K562 (cell line): ENCODE data around the gene FLCN. TPM values are rescaled to one million over a fixed set of nuclear protein-coding genes. Genes with fewer than 3 reads are reported as not detected.

Experiments
- ATAC-seq: fragments of 200-7000 bp; cut with Tn5 transposase; 3 replicates; pipeline ENCODE4 v1.9.1; 2020; ENCODE audit warnings: moderate library complexity
- BruUV-seq: library from RNA; stranded (reverse); fragments of 400-500 nt; replicated peaks from 2 replicates; lab custom pipeline; 2021; lab: Mats Ljungman, UMichigan
- CTCF ChIA-PET: fragments of 300-600 bp; formaldehyde crosslinking; extraction: SDS; loops from one replicate; lab custom pipeline; 2021; ENCODE audit warnings: low intra/inter-chr PET ratio; lab: Yijun Ruan, JAX
- POLR2A ChIA-PET: fragments of 300-600, 350-650 bp; sonication (Branson Sonifier 250); formaldehyde crosslinking; extraction: SDS; loops from one replicate; lab custom pipeline; 2021; ENCODE audit warnings: antibody characterized with exemption, inconsistent platforms; lab: Yijun Ruan, JAX
- DNase-seq, 4 experiments: peaks; one replicate each; pipeline versions ENCODE4 v3.0.0 to v3.0.0-alpha.2; 2011 to 2018; ENCODE audit warnings: low spot score in 3 of 4, mixed read lengths in 3 of 4; ENCODE audit errors: extremely low read depth in 1 of 4
- FAIRE-seq: peaks from 2 replicates; lab custom pipeline; 2011; peaks lifted over from hg19 to GRCh38; lab: Jason Lieb, UNC
- H2AFZ ChIP-seq: 2 replicates; pipeline ENCODE4 v1.6.0; 2011; ENCODE audit warnings: low read depth, low read length, control low read depth, inconsistent platforms
- H3K27ac ChIP-seq: fragments of 200-600 bp; 3 replicates; pipeline ENCODE4 v1.8.0; 2011; ENCODE audit warnings: low read depth, mild to moderate bottlenecking, control low read depth, inconsistent platforms, low read length, moderate library complexity, mixed read lengths; ENCODE audit errors: extremely low read depth
- H3K27me3 ChIP-seq, 2 experiments: fragments of 300-600 bp in 1 of 2; 2 replicates in 1 of 2; 3 replicates in 1 of 2; pipeline versions ENCODE4 v1.6.0 to v1.8.0; 2011; ENCODE audit warnings: inconsistent platforms in 2 of 2, low read length in 2 of 2, mild to moderate bottlenecking in 1 of 2, mixed read lengths in 1 of 2, moderate library complexity in 1 of 2; ENCODE audit not compliant: control insufficient read depth in 2 of 2, insufficient read depth in 2 of 2
- H3K36me3 ChIP-seq: fragments of 300-600 bp; 3 replicates; pipeline ENCODE4 v1.8.0; 2011; ENCODE audit warnings: mild to moderate bottlenecking, low read length, inconsistent platforms; ENCODE audit not compliant: control insufficient read depth, insufficient read depth
- H3K4me1 ChIP-seq, 2 experiments: fragments of 200-600 bp in 1 of 2; replicated peaks in 1 of 2; 2 replicates in 1 of 2; 3 replicates in 1 of 2; pipeline versions ENCODE4 v1.5.1 to v1.8.0; 2011; ENCODE audit warnings: inconsistent platforms in 2 of 2, low read length in 2 of 2, mild to moderate bottlenecking in 1 of 2, mixed read lengths in 1 of 2, moderate library complexity in 1 of 2; ENCODE audit not compliant: control insufficient read depth in 2 of 2, insufficient read depth in 2 of 2
- H3K4me2 ChIP-seq: 2 replicates; pipeline ENCODE4 v1.6.1; 2011; ENCODE audit warnings: low read length, control low read depth, inconsistent platforms, mixed read lengths; ENCODE audit not compliant: insufficient read depth
- H3K4me3 ChIP-seq: fragments of 200-600 bp; sonication (generic), shearing (Covaris generic); 2 replicates; pipeline ENCODE4 v1.5.1; 2016; ENCODE audit warnings: control low read depth, inconsistent platforms
- H3K79me2 ChIP-seq: fragments of 200-600 bp; 3 replicates; pipeline ENCODE4 v1.8.0; 2011; ENCODE audit warnings: low read length, inconsistent platforms; ENCODE audit not compliant: control insufficient read depth, insufficient read depth
- H3K9ac ChIP-seq, 2 experiments: 2 replicates each; pipeline versions ENCODE4 v1.6.0 to v1.6.1; 2011; ENCODE audit warnings: low read depth in 2 of 2, low read length in 2 of 2, control low read depth in 1 of 2, inconsistent platforms in 1 of 2, mild to moderate bottlenecking in 1 of 2, mixed read lengths in 1 of 2; ENCODE audit not compliant: insufficient read depth in 1 of 2
- H3K9me1 ChIP-seq: one replicate; pipeline ENCODE4 v1.6.0; 2011; ENCODE audit warnings: inconsistent platforms, mild to moderate bottlenecking, low read length, moderate library complexity; ENCODE audit not compliant: control insufficient read depth, insufficient read depth
- H3K9me3 ChIP-seq: replicated peaks from 2 replicates; pipeline ENCODE4 v1.5.1; 2011; ENCODE audit warnings: low read depth, low read length, inconsistent platforms; ENCODE audit not compliant: control insufficient read depth, insufficient read depth
- H4K20me1 ChIP-seq: replicated peaks from 2 replicates; pipeline ENCODE4 v1.6.1; 2011; ENCODE audit warnings: low read length, inconsistent platforms, mixed read lengths; ENCODE audit not compliant: control insufficient read depth, insufficient read depth
- BRD4 ChIP-seq: fragments of 200-600 bp; sonication (generic); IDR thresholded peaks from 2 replicates; pipeline ENCODE4 v1.6.1; 2017; ENCODE audit warnings: inconsistent platforms
- C11orf30 ChIP-seq: fragments of 450-650 bp; IDR thresholded peaks from 2 replicates; pipeline ENCODE4 v1.6.1; 2016; ENCODE audit warnings: low read depth, mild to moderate bottlenecking
- E2F3 ChIP-seq: fragments of 250-450 bp; sonication (Bioruptor Pico); IDR thresholded peaks from 2 replicates; pipeline ENCODE4 v1.4.0; 2020; ENCODE audit warnings: mild to moderate bottlenecking
- PML ChIP-seq: IDR thresholded peaks from 2 replicates; pipeline ENCODE4 v1.6.1; 2012; ENCODE audit warnings: low read length, inconsistent platforms
- POLR2B ChIP-seq: fragments of 450-650 bp; IDR thresholded peaks from 2 replicates; pipeline ENCODE4 v1.6.1; 2018; ENCODE audit warnings: low read depth; ENCODE audit not compliant: partially characterized antibody
- RBM22 ChIP-seq: fragments of 200-400 bp; formaldehyde crosslinking; IDR thresholded peaks from 2 replicates; pipeline ENCODE4 v1.6.1; 2018; ENCODE audit warnings: low read length, low read depth; ENCODE audit not compliant: poor library complexity, severe bottlenecking
- RCOR1 ChIP-seq, 2 experiments: IDR thresholded peaks; 2 replicates each; pipeline ENCODE4 v1.6.1; 2012; ENCODE audit warnings: low read depth in 2 of 2, low read length in 2 of 2, borderline replicate concordance in 1 of 2, improper control_type of control experiment in 1 of 2
- SMARCC2 ChIP-seq: fragments of 450-650 bp; IDR thresholded peaks from 2 replicates; pipeline ENCODE4 v1.6.1; 2017; ENCODE audit warnings: antibody characterized with exemption, moderate library complexity, mild to moderate bottlenecking, low read depth
- SMARCE1 ChIP-seq: fragments of 450-650 bp; IDR thresholded peaks from 2 replicates; pipeline ENCODE4 v1.7.1; 2016; ENCODE audit warnings: mild to moderate bottlenecking
- SRSF1 ChIP-seq: fragments of 200-400 bp; formaldehyde crosslinking; IDR thresholded peaks from 2 replicates; pipeline ENCODE4 v1.6.1; 2017; ENCODE audit warnings: mild to moderate bottlenecking, low read depth, low read length, moderate library complexity
- SRSF3 ChIP-seq: fragments of 200-400 bp; formaldehyde crosslinking; IDR thresholded peaks from 2 replicates; pipeline ENCODE4 v1.6.1; 2016; ENCODE audit warnings: mild to moderate bottlenecking, low read length, moderate library complexity; ENCODE audit not compliant: insufficient read depth
- ZBED1 ChIP-seq: IDR thresholded peaks from 2 replicates; pipeline ENCODE4 v1.6.1; 2014
- ZBTB17 ChIP-seq: fragments of 450-650 bp; formaldehyde crosslinking; IDR thresholded peaks from 2 replicates; pipeline ENCODE4 v1.4.0; 2020; ENCODE audit warnings: mild to moderate bottlenecking
- ZNF12 ChIP-seq: sonication (generic); formaldehyde crosslinking; IDR thresholded peaks from 2 replicates; pipeline ENCODE4 v1.4.0; 2020; ENCODE audit warnings: mild to moderate bottlenecking, missing genetic modification reagents
- ZNF24 ChIP-seq: fragments of 450-650 bp; IDR thresholded peaks from 2 replicates; pipeline ENCODE4 v1.6.1; 2016
- ZNF717 ChIP-seq: fragments of 250-450 bp; sonication (Bioruptor Pico); IDR thresholded peaks from 2 replicates; pipeline ENCODE4 v1.5.0; 2021
- ZNF764 ChIP-seq: fragments of 250-450 bp; sonication (Bioruptor Pico); IDR thresholded peaks from 2 replicates; pipeline ENCODE4 v1.4.0; 2020; ENCODE audit warnings: low read depth, mild to moderate bottlenecking, moderate library complexity
- WGBS: fragments of 100-300 bp; shearing (Covaris generic); methylation state at CpG from one replicate; pipeline ENCODE4 v1.1.6; 2016; ENCODE audit warnings: low coverage, mixed read lengths; ENCODE audit not compliant: insufficient coverage; ENCODE audit errors: missing lambda C conversion rate; 5-methylcytosine and 5-hydroxymethylcytosine counted together
- in situ Hi-C: fragments of 300-500 bp; cut with MboI; formaldehyde crosslinking; loops from 4 replicates; pipeline ENCODE4 v1.15.0; 2018; ENCODE audit warnings: inconsistent platforms, mixed read lengths
- intact Hi-C: fragments of 100-400 bp; cut with micrococcal nuclease; formaldehyde crosslinking; loops from 2 replicates; pipeline ENCODE4 v1.14.2; 2022
- polyA plus RNA-seq, 8 experiments: library from polyadenylated mRNA; depleted of rRNA in 4 of 8; stranded (reverse) in 5 of 8; unstranded in 3 of 8; fragments of >200 nt; fragmentation: Nextera tagmentation in 2 of 8; fragmentation: Illumina TruSeq in 1 of 8; extraction: Ambion mirVana in 2 of 8; extraction: Trizol in 1 of 8; gene quantifications; 2 replicates each; pipeline versions ENCODE4 v1.2.1 to v1.2.3, GENCODE V29; 2011 to 2014; ENCODE audit warnings: inconsistent platforms in 1 of 8, missing spikeins in 1 of 8
- total RNA-seq, 7 experiments: library from RNA; depleted of rRNA in 6 of 7; stranded (reverse); fragments of >200 nt in 6 of 7; fragmentation: Illumina TruSeq in 2 of 7; extraction: Trizol in 2 of 7; gene quantifications; 2 replicates each; pipeline versions ENCODE4 v1.2.1 to v1.2.3, GENCODE V29; 2011 to 2021; ENCODE audit warnings: low replicate concordance in 1 of 7
- TF ChIP-seq, protein P1 (sequence below): sonication (generic); formaldehyde crosslinking; IDR thresholded peaks from 2 replicates; pipeline ENCODE4 v1.8.0; 2022; ENCODE audit warnings: mild to moderate bottlenecking, missing genetic modification reagents
- TF ChIP-seq, protein P2 (sequence below): fragments of 450-650 bp; IDR thresholded peaks from 2 replicates; pipeline ENCODE4 v1.6.1; 2016; ENCODE audit warnings: low read depth, mild to moderate bottlenecking, moderate library complexity

Gene FLCN
- total and polyA plus RNA-seq, 9 of the 15 experiments (the other 6 are each of a cell fraction or from before 2014, with no cell fraction given) = 1.6 to 33.5 (median 10.9) TPM

DNA sequence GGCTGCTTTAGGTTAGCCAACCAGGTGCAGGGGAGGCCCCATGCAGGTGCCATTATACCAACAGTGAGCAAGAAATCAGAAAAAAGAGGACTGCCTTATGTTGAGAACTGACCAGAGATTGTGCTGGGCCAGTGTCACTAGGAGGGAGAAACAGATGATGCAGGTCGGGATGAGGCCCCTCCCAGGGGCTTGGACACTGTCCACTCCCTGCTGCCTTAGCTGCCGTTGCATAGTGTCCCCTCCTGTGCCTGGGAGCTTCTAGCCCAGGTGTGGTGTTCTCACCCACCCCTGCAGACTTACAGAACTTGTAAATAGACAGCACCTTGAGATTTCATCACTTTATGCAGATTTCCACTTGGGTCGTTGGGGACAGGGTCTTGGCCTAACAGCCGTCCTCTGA lies 67.6 kb downstream of the FLCN start (continued):
- TF ChIP-seq, protein P1, sequence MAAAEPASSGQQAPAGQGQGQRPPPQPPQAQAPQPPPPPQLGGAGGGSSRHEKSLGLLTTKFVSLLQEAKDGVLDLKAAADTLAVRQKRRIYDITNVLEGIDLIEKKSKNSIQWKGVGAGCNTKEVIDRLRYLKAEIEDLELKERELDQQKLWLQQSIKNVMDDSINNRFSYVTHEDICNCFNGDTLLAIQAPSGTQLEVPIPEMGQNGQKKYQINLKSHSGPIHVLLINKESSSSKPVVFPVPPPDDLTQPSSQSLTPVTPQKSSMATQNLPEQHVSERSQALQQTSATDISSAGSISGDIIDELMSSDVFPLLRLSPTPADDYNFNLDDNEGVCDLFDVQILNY (CRISPR knock-in tag) = no peak
- TF ChIP-seq RCOR1 (IDR thresholded peaks at IDR 0.05; ENCODE audit: borderline replicate concordance in 1 of 2, low read depth in 2 of 2, low read length in 2 of 2) (no peak), SRSF3 (no peak)

DNA sequence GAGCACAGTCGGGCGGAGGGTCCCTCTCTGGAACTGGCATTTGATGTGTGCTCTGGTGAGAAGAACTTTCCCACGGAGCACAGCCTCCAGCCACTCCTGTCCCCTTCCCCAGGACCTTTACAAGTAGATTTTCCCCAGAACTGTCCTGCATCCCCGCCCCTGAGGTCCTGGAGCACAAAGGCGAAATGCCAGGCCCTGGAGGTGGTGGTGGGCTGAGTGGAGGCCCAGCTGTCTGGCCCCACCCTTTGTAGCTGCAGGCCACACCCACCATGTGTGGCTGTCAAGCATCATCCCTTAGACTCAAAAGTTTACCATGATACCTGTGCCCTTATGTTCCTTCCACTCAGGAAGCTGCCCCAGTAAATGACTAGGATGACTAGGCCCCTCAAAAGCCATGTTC lies 68.6 kb downstream of the FLCN start:
- no peaks in the 10 kb centered on the region for H4K20me1 ChIP-seq
- H2AFZ ChIP-seq = no peak overlapping the region
- BruUV-seq = no TSS peak
- DNase-seq = no peak
- H3K4me3 ChIP-seq = no peak overlapping the region
- no peak for FAIRE-seq
- intact Hi-C loops (no loop called here), in situ Hi-C loops (no loop called here)
- H3K27me3 ChIP-seq = no peaks in the 10 kb centered on the region
- H3K27ac ChIP-seq = no peak overlapping the region
- H3K9ac ChIP-seq = no peak overlapping the region
- H3K9me1 ChIP-seq = peaks cover 3% of the 10 kb centered on the region
- no peaks in the 10 kb centered on the region for H3K79me2 ChIP-seq
- no peaks in the 10 kb centered on the region for H3K9me3 ChIP-seq
- POLR2A ChIA-PET = interaction anchor here (0.6 to 0.7 kb wide), 2 partner anchors 109 to 138 kb away, joined by 3 to 4 read pairs; no protein-coding TSS in a partner anchor
- ATAC-seq = no peak
- peaks cover 7 to 18% of the 10 kb centered on the region in 2 experiments; a peak in 4 of 5 replicates for H3K4me1 ChIP-seq
- H3K36me3 ChIP-seq = peaks cover 24% of the 10 kb centered on the region; the same call in 1 of the 3 replicates
- CTCF ChIA-PET = no interaction called here
- H3K4me2 ChIP-seq = no peak overlapping the region
- 90% methylated on average over 2 of the region's 5 CpGs for WGBS
- TF ChIP-seq E2F3 (CRISPR knock-in tag) = no peak
- no peak for TF ChIP-seq C11orf30
- TF ChIP-seq ZNF717 = no peak
- TF ChIP-seq ZNF24 = no peak
- TF ChIP-seq ZNF12 (CRISPR knock-in tag) = no peak
- no peak for TF ChIP-seq PML
- TF ChIP-seq RBM22 = no peak
- TF ChIP-seq ZBED1 = no peak
- TF ChIP-seq ZBTB17 (CRISPR knock-in tag) = no peak
- TF ChIP-seq, protein P2, sequence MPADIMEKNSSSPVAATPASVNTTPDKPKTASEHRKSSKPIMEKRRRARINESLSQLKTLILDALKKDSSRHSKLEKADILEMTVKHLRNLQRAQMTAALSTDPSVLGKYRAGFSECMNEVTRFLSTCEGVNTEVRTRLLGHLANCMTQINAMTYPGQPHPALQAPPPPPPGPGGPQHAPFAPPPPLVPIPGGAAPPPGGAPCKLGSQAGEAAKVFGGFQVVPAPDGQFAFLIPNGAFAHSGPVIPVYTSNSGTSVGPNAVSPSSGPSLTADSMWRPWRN = no peak
- TF ChIP-seq ZNF764 = no peak
- TF ChIP-seq SRSF1 = no peak
- TF ChIP-seq SMARCE1 = no peak
- no peak for TF ChIP-seq BRD4
- no peak for TF ChIP-seq SMARCC2
- TF ChIP-seq POLR2B = no peak
